Mesenchymal stem cell (in vitro differentiated cells and primary cell): ENCODE results near the gene CARD18.

Source experiments
- DNase-seq: peaks from one replicate; pipeline ENCODE4 v3.0.0-alpha.2; 2013
- H2AFZ ChIP-seq: one replicate; pipeline ENCODE4 v1.6.1; 2013; ENCODE audit warnings: low read depth, mild to moderate bottlenecking, control low read depth, inconsistent platforms, low read length, moderate library complexity
- H2AK5ac ChIP-seq: 2 replicates; pipeline ENCODE4 v1.6.1; 2013; ENCODE audit warnings: low read length, moderate library complexity, mild to moderate bottlenecking, inconsistent platforms; ENCODE audit not compliant: severe bottlenecking
- H2BK120ac ChIP-seq: one replicate; pipeline ENCODE4 v1.6.1; 2013; ENCODE audit warnings: low read depth, mild to moderate bottlenecking, inconsistent platforms, low read length, moderate library complexity
- H2BK12ac ChIP-seq, 2 experiments: one replicate each; pipeline ENCODE4 v1.6.1; 2013; ENCODE audit warnings: inconsistent platforms in 2 of 2, low read length in 2 of 2, mild to moderate bottlenecking in 2 of 2, moderate library complexity in 2 of 2, control low read depth in 1 of 2
- H2BK15ac ChIP-seq: one replicate; pipeline ENCODE4 v1.6.1; 2013; ENCODE audit warnings: mild to moderate bottlenecking, low read depth, inconsistent platforms; ENCODE audit not compliant: poor library complexity, severe bottlenecking
- H2BK5ac ChIP-seq: 2 replicates; pipeline ENCODE4 v1.6.1; 2013; ENCODE audit warnings: low read depth, mild to moderate bottlenecking, low read length, control low read depth, inconsistent platforms; ENCODE audit not compliant: poor library complexity, severe bottlenecking
- H3K14ac ChIP-seq, 2 experiments: one replicate each; pipeline ENCODE4 v1.6.1; 2013; ENCODE audit warnings: inconsistent platforms in 2 of 2, low read length in 2 of 2, control low read depth in 1 of 2, mild to moderate bottlenecking in 1 of 2, moderate library complexity in 1 of 2
- H3K18ac ChIP-seq, 2 experiments: one replicate each; pipeline ENCODE4 v1.6.1; 2013; ENCODE audit warnings: inconsistent platforms in 2 of 2, low read length in 2 of 2, control low read depth in 1 of 2, low read depth in 1 of 2, mild to moderate bottlenecking in 1 of 2
- H3K23ac ChIP-seq, 2 experiments: one replicate each; pipeline ENCODE4 v1.6.1; 2013; ENCODE audit warnings: inconsistent platforms in 2 of 2, low read length in 2 of 2, mild to moderate bottlenecking in 2 of 2, moderate library complexity in 2 of 2, control low read depth in 1 of 2
- H3K27ac ChIP-seq: 2 replicates; pipeline ENCODE4 v1.5.1; 2013; ENCODE audit warnings: mild to moderate bottlenecking, moderate library complexity, low read length, control low read depth, inconsistent platforms; ENCODE audit not compliant: poor library complexity, severe bottlenecking
- H3K27me3 ChIP-seq, 2 experiments: 2 replicates each; pipeline versions ENCODE4 v1.6.1 to v1.7.0; 2013; ENCODE audit warnings: low read length in 2 of 2, mild to moderate bottlenecking in 2 of 2, moderate library complexity in 2 of 2, control low read depth in 1 of 2, inconsistent platforms in 1 of 2; ENCODE audit not compliant: control insufficient read depth in 1 of 2, insufficient read depth in 1 of 2
- H3K36me3 ChIP-seq, 2 experiments: 2 replicates each; pipeline versions ENCODE4 v1.6.1 to v1.7.0; 2013; ENCODE audit warnings: low read length in 2 of 2, control low read depth in 1 of 2, inconsistent platforms in 1 of 2, low read depth in 1 of 2, mild to moderate bottlenecking in 1 of 2; ENCODE audit not compliant: insufficient read depth in 2 of 2, control insufficient read depth in 1 of 2
- H3K4ac ChIP-seq, 2 experiments: one replicate each; pipeline ENCODE4 v1.6.1; 2013; ENCODE audit warnings: inconsistent platforms in 2 of 2, low read length in 2 of 2, mild to moderate bottlenecking in 2 of 2, moderate library complexity in 2 of 2, control low read depth in 1 of 2, low read depth in 1 of 2
- H3K4me1 ChIP-seq: 2 replicates; pipeline ENCODE4 v1.6.1; 2013; ENCODE audit warnings: low read depth, low read length, control low read depth; ENCODE audit not compliant: control insufficient read depth, insufficient read depth
- H3K4me2 ChIP-seq: 2 replicates; pipeline ENCODE4 v1.6.1; 2013; ENCODE audit warnings: low read length, mild to moderate bottlenecking, inconsistent platforms; ENCODE audit not compliant: poor library complexity, severe bottlenecking
- H3K4me3 ChIP-seq, 2 experiments: 2 replicates each; pipeline versions ENCODE4 v1.5.1 to v1.7.0; 2013; ENCODE audit warnings: low read length in 2 of 2, mild to moderate bottlenecking in 2 of 2, control low read depth in 1 of 2, low read depth in 1 of 2; ENCODE audit not compliant: insufficient read depth in 1 of 2
- H3K79me1 ChIP-seq: replicated peaks from 2 replicates; pipeline ENCODE4 v1.6.1; 2013; ENCODE audit warnings: mild to moderate bottlenecking, control low read depth, low read length, inconsistent platforms; ENCODE audit not compliant: poor library complexity, severe bottlenecking
- H3K9ac ChIP-seq: 2 replicates; pipeline ENCODE4 v1.7.0; 2013; ENCODE audit warnings: mild to moderate bottlenecking, low read length, moderate library complexity
- H3K9me3 ChIP-seq: 2 replicates; pipeline ENCODE4 v1.7.0; 2013; ENCODE audit warnings: mild to moderate bottlenecking, low read length; ENCODE audit not compliant: control insufficient read depth
- H4K8ac ChIP-seq: one replicate; pipeline ENCODE4 v1.6.1; 2013; ENCODE audit warnings: inconsistent platforms, mild to moderate bottlenecking, low read length, moderate library complexity
- H4K91ac ChIP-seq: one replicate; pipeline ENCODE4 v1.6.1; 2013; ENCODE audit warnings: mild to moderate bottlenecking, low read length, inconsistent platforms
- WGBS: methylation state at CpG from one replicate; pipeline ENCODE4 v1.1.7; 2013; ENCODE audit warnings: mixed read lengths; 5-methylcytosine and 5-hydroxymethylcytosine counted together

The CARD18 gene

DNA sequence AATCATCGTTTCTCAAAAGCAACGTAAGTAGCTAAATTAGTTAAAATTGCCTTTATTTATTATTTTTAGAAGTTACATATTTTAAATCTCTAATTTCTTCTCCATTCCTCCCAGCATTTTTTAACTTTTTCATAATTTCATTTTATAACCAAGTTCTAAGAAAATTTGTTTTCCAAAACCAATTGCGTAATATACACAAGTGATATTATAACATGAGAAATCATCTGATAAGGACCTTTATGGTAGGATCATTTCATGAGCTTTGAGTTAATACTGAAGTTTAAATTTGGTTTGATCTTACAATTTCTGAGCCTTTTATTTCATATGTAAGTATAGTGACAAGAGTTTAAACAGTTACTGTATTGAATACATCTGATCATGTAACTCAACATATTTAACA lies 27.7 kb upstream of the CARD18 start:
- no peaks in the 10 kb centered on the region for H3K27me3 ChIP-seq
- no peak overlapping the region for H2BK5ac ChIP-seq
- H4K91ac ChIP-seq, result no peak overlapping the region
- no peak overlapping the region for H3K23ac ChIP-seq
- H2BK15ac ChIP-seq, result no peak overlapping the region
- DNase-seq, result no peak
- H3K4me3 ChIP-seq, result no peak overlapping the region
- no CpG with 5 or more reads among the region's 3 CpGs for WGBS
- no peak overlapping the region for H2AFZ ChIP-seq
- H2AK5ac ChIP-seq, result no peak overlapping the region
- no peak overlapping the region for H3K4me2 ChIP-seq
- no peaks in the 10 kb centered on the region for H3K36me3 ChIP-seq
- peaks cover 11% of the 10 kb centered on the region for H3K9me3 ChIP-seq
- no peak overlapping the region for H3K14ac ChIP-seq
- H3K18ac ChIP-seq, result no peak overlapping the region
- H3K4me1 ChIP-seq, result no peaks in the 10 kb centered on the region
- H3K79me1 ChIP-seq, result no peaks in the 10 kb centered on the region
- no peak overlapping the region for H2BK12ac ChIP-seq
- no peak overlapping the region for H3K4ac ChIP-seq
- no peak overlapping the region for H2BK120ac ChIP-seq
- H3K27ac ChIP-seq, result no peak overlapping the region
- H4K8ac ChIP-seq, result no peak overlapping the region
- H3K9ac ChIP-seq, result no peak overlapping the region

DNA sequence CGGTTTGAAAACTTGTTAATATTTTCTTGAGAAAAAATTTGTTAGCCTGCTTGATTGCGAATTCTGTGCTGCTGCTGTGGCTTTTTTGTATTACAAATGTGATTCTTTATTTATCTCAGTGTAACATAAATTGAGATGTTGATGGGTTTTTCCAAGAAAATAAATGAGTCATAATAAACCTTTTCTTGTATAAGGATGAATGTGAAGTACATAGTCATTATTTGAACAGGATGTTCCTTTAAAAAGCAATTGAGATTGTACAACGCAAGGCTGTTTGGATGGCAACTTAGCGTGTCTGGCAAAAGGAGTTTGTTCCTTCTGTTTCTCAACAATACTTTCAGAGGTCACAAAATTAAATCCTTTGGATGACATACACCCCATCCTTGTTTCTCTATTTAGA lies 24.6 kb upstream of the CARD18 start:
- no peaks in the 10 kb centered on the region for H3K27me3 ChIP-seq
- no peak overlapping the region for H2BK12ac ChIP-seq
- H3K4me3 ChIP-seq, result no peak overlapping the region
- H2BK5ac ChIP-seq, result no peak overlapping the region
- no peaks in the 10 kb centered on the region for H3K36me3 ChIP-seq
- no peaks in the 10 kb centered on the region for H3K79me1 ChIP-seq
- H3K14ac ChIP-seq, result no peak overlapping the region
- peak; percentile 43 for DNase-seq
- no peak overlapping the region for H3K4ac ChIP-seq
- H3K18ac ChIP-seq, result no peak overlapping the region
- H4K91ac ChIP-seq, result no peak overlapping the region
- H3K4me1 ChIP-seq, result no peaks in the 10 kb centered on the region
- no peak overlapping the region for H2BK15ac ChIP-seq
- no peak overlapping the region for H2BK120ac ChIP-seq
- no peak overlapping the region for H2AFZ ChIP-seq
- no peak overlapping the region for H2AK5ac ChIP-seq
- no peak overlapping the region for H4K8ac ChIP-seq
- H3K9ac ChIP-seq, result no peak overlapping the region
- H3K27ac ChIP-seq, result no peak overlapping the region
- H3K4me2 ChIP-seq, result no peak overlapping the region
- WGBS, result 90% methylated on average over 4 of the region's 4 CpGs
- no peak overlapping the region for H3K23ac ChIP-seq
- peaks cover 7% of the 10 kb centered on the region for H3K9me3 ChIP-seq

DNA sequence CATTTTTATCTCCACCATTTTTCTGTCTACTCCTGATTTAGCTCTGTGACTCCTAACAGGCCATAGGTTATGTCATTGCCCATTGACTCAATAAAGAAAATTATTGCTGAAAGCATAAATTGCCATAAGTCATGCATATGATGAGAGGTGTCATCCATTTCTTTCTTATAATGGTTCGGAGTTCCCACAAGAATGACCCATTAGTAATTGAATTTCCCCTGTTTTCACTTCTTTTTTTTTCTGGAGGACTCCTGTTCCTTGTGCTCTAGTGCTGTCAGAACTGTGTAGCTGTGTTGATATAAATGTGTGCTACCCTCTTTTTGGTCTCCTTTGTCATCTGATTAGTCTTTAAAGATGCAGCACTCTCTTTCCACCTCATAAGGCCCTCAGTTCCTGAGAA lies 22.9 kb upstream of the CARD18 start:
- no CpG with 5 or more reads among the region's 1 CpG for WGBS
- H3K4me3 ChIP-seq, result no peak overlapping the region
- H3K36me3 ChIP-seq, result no peaks in the 10 kb centered on the region
- H2AFZ ChIP-seq, result no peak overlapping the region
- H4K91ac ChIP-seq, result no peak overlapping the region
- H3K14ac ChIP-seq, result no peak overlapping the region
- no peak overlapping the region for H2BK5ac ChIP-seq
- DNase-seq, result no peak
- H2AK5ac ChIP-seq, result no peak overlapping the region
- H3K9ac ChIP-seq, result no peak overlapping the region
- peaks cover 7% of the 10 kb centered on the region for H3K9me3 ChIP-seq
- no peak overlapping the region for H3K4ac ChIP-seq
- no peak overlapping the region for H3K27ac ChIP-seq
- no peak overlapping the region for H3K23ac ChIP-seq
- no peaks in the 10 kb centered on the region for H3K79me1 ChIP-seq
- H4K8ac ChIP-seq, result no peak overlapping the region
- no peak overlapping the region for H2BK15ac ChIP-seq
- H3K27me3 ChIP-seq, result no peaks in the 10 kb centered on the region
- H3K4me1 ChIP-seq, result no peaks in the 10 kb centered on the region
- no peak overlapping the region for H2BK12ac ChIP-seq
- H2BK120ac ChIP-seq, result no peak overlapping the region
- H3K18ac ChIP-seq, result no peak overlapping the region
- H3K4me2 ChIP-seq, result no peak overlapping the region

DNA sequence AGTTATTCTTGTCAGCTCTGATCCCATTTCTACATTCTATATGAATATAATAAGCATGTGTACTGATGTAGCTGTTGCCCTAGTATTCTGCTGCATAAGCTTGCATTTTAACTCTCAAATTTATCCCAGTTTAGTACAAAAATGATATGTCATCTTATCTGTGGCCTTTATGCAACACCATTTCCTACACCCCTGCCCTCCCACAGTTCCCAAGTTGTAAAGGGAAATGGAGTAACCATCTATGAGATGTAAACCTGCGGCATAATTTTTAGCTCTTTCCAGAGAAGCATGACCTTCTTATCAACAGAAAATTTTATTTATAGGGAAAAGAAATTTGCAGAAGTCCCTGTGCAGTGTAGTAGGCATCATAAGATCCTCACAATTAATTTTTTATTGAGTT lies 18.9 kb upstream of the CARD18 start:
- Histone ChIP-seq H3K23ac (no peak overlapping the region), H2BK15ac (no peak overlapping the region), H4K8ac (no peak overlapping the region), H3K4ac (no peak overlapping the region), H4K91ac (no peak overlapping the region), H3K27me3 (no peaks in the 10 kb centered on the region), H2AK5ac (no peak overlapping the region), H3K4me1 (no peaks in the 10 kb centered on the region), H3K9me3 (peaks cover 7% of the 10 kb centered on the region), H2BK5ac (no peak overlapping the region), H2AFZ (no peak overlapping the region), H2BK120ac (no peak overlapping the region), H3K4me2 (no peak overlapping the region), H3K18ac (no peak overlapping the region), H3K79me1 (no peaks in the 10 kb centered on the region), H3K27ac (no peak overlapping the region), H3K4me3 (no peak overlapping the region), H2BK12ac (no peak overlapping the region), H3K9ac (no peak overlapping the region), H3K14ac (no peak overlapping the region), H3K36me3 (no peaks in the 10 kb centered on the region)
- WGBS, result no CpG with 5 or more reads among the region's 1 CpG
- DNase-seq, result no peak
